Neural progenitor cell (in vitro differentiated cells): ENCODE measurements around the gene METTL23. TPM values are rescaled to one million over a fixed set of nuclear protein-coding genes. Genes with fewer than 3 reads are reported as not detected.

Experiments
- DNase-seq: peaks from one replicate; pipeline ENCODE4 v3.0.0-alpha.2; 2016; ENCODE audit warnings: low spot score
- H2AFZ ChIP-seq: fragments of 200-600 bp; sonication (generic); replicated peaks from 2 replicates; pipeline ENCODE4 v1.6.1; 2016; ENCODE audit warnings: antibody characterized with exemption
- H3F3A ChIP-seq: fragments of 200-600 bp; sonication (generic); 2 replicates; pipeline ENCODE4 v1.6.1; 2016; ENCODE audit warnings: antibody characterized with exemption, low read depth
- H3K27ac ChIP-seq: fragments of 200-600 bp; sonication (generic); 2 replicates; pipeline ENCODE4 v1.5.1; 2016; ENCODE audit warnings: mild to moderate bottlenecking
- H3K27me3 ChIP-seq: fragments of 200-600 bp; sonication (generic); 2 replicates; pipeline ENCODE4 v1.6.1; 2016; ENCODE audit warnings: mild to moderate bottlenecking, moderate library complexity
- H3K36me3 ChIP-seq: fragments of 200-600 bp; sonication (generic); 2 replicates; pipeline ENCODE4 v1.5.1; 2016
- H3K4me1 ChIP-seq: fragments of 200-600 bp; sonication (generic); 2 replicates; pipeline ENCODE4 v1.6.1; 2016; ENCODE audit warnings: mixed run types
- H3K4me2 ChIP-seq: fragments of 200-600 bp; sonication (generic); 2 replicates; pipeline ENCODE4 v1.6.1; 2016
- H3K4me3 ChIP-seq: fragments of 200-600 bp; sonication (generic); 2 replicates; pipeline ENCODE4 v1.5.1; 2016
- H3K79me2 ChIP-seq: fragments of 200-600 bp; sonication (generic); 2 replicates; pipeline ENCODE4 v1.6.1; 2016; ENCODE audit warnings: low read depth
- H3K9ac ChIP-seq: fragments of 200-600 bp; sonication (generic); 2 replicates; pipeline ENCODE4 v1.6.1; 2016
- H3K9me3 ChIP-seq: fragments of 200-600 bp; sonication (generic); 2 replicates; pipeline ENCODE4 v1.5.1; 2016; ENCODE audit warnings: low read depth
- H4K20me1 ChIP-seq: fragments of 200-600 bp; sonication (generic); 2 replicates; pipeline ENCODE4 v1.6.1; 2016; ENCODE audit warnings: low read depth
- H3K27ac Mint-ChIP-seq: 3 replicates; pipeline ENCODE4 v1.8.0; 2021; ENCODE audit warnings: mixed read lengths
- H3K27me3 Mint-ChIP-seq: 2 replicates; pipeline ENCODE4 v1.8.0; 2022; ENCODE audit warnings: low read depth, mild to moderate bottlenecking, inconsistent platforms, moderate library complexity, mixed read lengths; ENCODE audit not compliant: insufficient read depth
- H3K36me3 Mint-ChIP-seq: 3 replicates; pipeline ENCODE4 v1.8.0; 2021; ENCODE audit warnings: mixed read lengths
- H3K4me1 Mint-ChIP-seq: 3 replicates; pipeline ENCODE4 v1.8.0; 2021; ENCODE audit warnings: mixed read lengths
- H3K4me3 Mint-ChIP-seq: 3 replicates; pipeline ENCODE4 v1.8.0; 2021; ENCODE audit warnings: mild to moderate bottlenecking, moderate library complexity, mixed read lengths
- H3K9me3 Mint-ChIP-seq: 3 replicates; pipeline ENCODE4 v1.8.0; 2020; ENCODE audit warnings: mixed read lengths
- CTCF ChIP-seq: fragments of 200-600 bp; sonication (generic); IDR thresholded peaks from 2 replicates; pipeline ENCODE4 v1.5.1; 2017; ENCODE audit warnings: antibody characterized with exemption, mild to moderate bottlenecking
- EZH2 ChIP-seq: fragments of 200-600 bp; sonication (generic); IDR thresholded peaks from 2 replicates; pipeline ENCODE4 v1.6.1; 2017; ENCODE audit warnings: antibody characterized with exemption, mild to moderate bottlenecking, moderate library complexity
- EZH2phosphoT487 ChIP-seq: fragments of 200-600 bp; sonication (generic); IDR thresholded peaks from 2 replicates; pipeline ENCODE4 v1.6.1; 2017; ENCODE audit warnings: antibody characterized with exemption
- total RNA-seq: library from RNA; depleted of rRNA; stranded (reverse); fragments of >200 nt; gene quantifications from 2 replicates; pipeline ENCODE4 v1.2.3, GENCODE V29; 2015; ENCODE audit warnings: low replicate concordance

Gene METTL23
- total RNA-seq, 1 donor from 2014 or later, result 38.1 TPM

GRCh38 chr17:76687298-76688164 is 39.1 kb upstream of the METTL23 start:
- H3K9me3 ChIP-seq, result no peaks in the 10 kb centered on the region
- no peak for DNase-seq
- H3K4me1 ChIP-seq, result peaks cover 26% of the 10 kb centered on the region
- no peaks in the 10 kb centered on the region for H3K79me2 ChIP-seq
- peaks cover 4% of the 10 kb centered on the region for H4K20me1 ChIP-seq
- H3K4me3 Mint-ChIP-seq, result no peak overlapping the region
- peak overlapping the region; percentile 65 for H3K27ac Mint-ChIP-seq
- no peak overlapping the region for H3K4me2 ChIP-seq
- H3F3A ChIP-seq, result peaks cover 3% of the 10 kb centered on the region
- H3K4me1 Mint-ChIP-seq, result peaks cover 43% of the 10 kb centered on the region
- H3K36me3 ChIP-seq, result no peaks in the 10 kb centered on the region
- no peak overlapping the region for H3K27ac ChIP-seq
- no peaks in the 10 kb centered on the region for H3K36me3 Mint-ChIP-seq
- H3K9ac ChIP-seq, result no peak overlapping the region
- H2AFZ ChIP-seq, result no peak overlapping the region
- H3K9me3 Mint-ChIP-seq, result no peaks in the 10 kb centered on the region
- no peak overlapping the region for H3K4me3 ChIP-seq
- H3K27me3 Mint-ChIP-seq, result peaks cover 14% of the 10 kb centered on the region
- H3K27me3 ChIP-seq, result no peaks in the 10 kb centered on the region
- TF ChIP-seq EZH2phosphoT487 (no peak), EZH2 (no peak), CTCF (no peak)

- H3K9ac ChIP-seq, result no peak overlapping the region
- H4K20me1 ChIP-seq, result peaks cover 4% of the 10 kb centered on the region
- peaks cover 3% of the 10 kb centered on the region for H3F3A ChIP-seq
- Mint-ChIP-seq H3K9me3 (no peaks in the 10 kb centered on the region), H3K4me3 (no peak overlapping the region), H3K4me1 (peaks cover 46% of the 10 kb centered on the region), H3K27ac (no peak overlapping the region), H3K27me3 (peaks cover 14% of the 10 kb centered on the region), H3K36me3 (no peaks in the 10 kb centered on the region)
- no peak overlapping the region for H3K27ac ChIP-seq
- no peaks in the 10 kb centered on the region for H3K9me3 ChIP-seq
- H3K4me3 ChIP-seq, result no peak overlapping the region
- no peak overlapping the region for H2AFZ ChIP-seq
- no peaks in the 10 kb centered on the region for H3K36me3 ChIP-seq
- no peak for TF ChIP-seq EZH2
- no peak for TF ChIP-seq EZH2phosphoT487
- TF ChIP-seq CTCF, result no peak
- peaks cover 25% of the 10 kb centered on the region for H3K4me1 ChIP-seq
- no peak for DNase-seq
- H3K27me3 ChIP-seq, result no peaks in the 10 kb centered on the region
- H3K4me2 ChIP-seq, result no peak overlapping the region
- no peaks in the 10 kb centered on the region for H3K79me2 ChIP-seq
Observed at GRCh38 chr17:76688165-76688622, 38.4 kb upstream of the METTL23 start.

DNA sequence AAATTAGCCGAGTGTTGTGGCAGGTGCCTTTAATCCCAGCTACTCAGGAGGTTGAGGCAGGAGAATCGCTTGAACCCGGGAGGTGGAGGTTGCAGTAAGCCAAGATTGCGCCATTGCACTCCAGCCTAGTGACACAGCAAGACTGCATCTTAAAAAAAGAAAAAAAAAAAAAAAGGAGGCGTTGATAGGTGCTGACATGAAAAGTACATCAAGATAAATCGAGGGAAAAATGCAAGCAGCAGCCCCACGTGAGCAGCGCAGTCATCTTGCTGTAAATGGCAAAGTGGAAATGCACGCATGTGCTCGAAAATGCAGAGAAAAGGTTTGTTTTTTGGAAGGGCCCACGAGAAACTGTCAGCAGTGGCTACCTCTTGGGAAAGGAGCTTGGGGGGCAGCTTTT is 36.8 kb upstream of the METTL23 start:
- peaks cover 3% of the 10 kb centered on the region for H3F3A ChIP-seq
- no peaks in the 10 kb centered on the region for H3K36me3 Mint-ChIP-seq
- H3K4me3 ChIP-seq, result no peak overlapping the region
- peaks cover 4% of the 10 kb centered on the region for H4K20me1 ChIP-seq
- H3K4me1 ChIP-seq, result peaks cover 17% of the 10 kb centered on the region
- H3K9me3 ChIP-seq, result no peaks in the 10 kb centered on the region
- no peaks in the 10 kb centered on the region for H3K27me3 ChIP-seq
- no peaks in the 10 kb centered on the region for H3K79me2 ChIP-seq
- H3K36me3 ChIP-seq, result no peaks in the 10 kb centered on the region
- no peak overlapping the region for H2AFZ ChIP-seq
- H3K27ac Mint-ChIP-seq, result no peak overlapping the region
- DNase-seq, result no peak
- H3K4me1 Mint-ChIP-seq, result peaks cover 42% of the 10 kb centered on the region
- no peak for TF ChIP-seq EZH2
- no peak for TF ChIP-seq EZH2phosphoT487
- TF ChIP-seq CTCF, result no peak
- peaks cover 11% of the 10 kb centered on the region for H3K27me3 Mint-ChIP-seq
- H3K9ac ChIP-seq, result no peak overlapping the region
- no peak overlapping the region for H3K4me3 Mint-ChIP-seq
- no peak overlapping the region for H3K4me2 ChIP-seq
- H3K9me3 Mint-ChIP-seq, result no peaks in the 10 kb centered on the region
- no peak overlapping the region for H3K27ac ChIP-seq
